H1 (cell line): Measurements from ENCODE around the gene RBM15. TPM values are rescaled to one million over a fixed set of nuclear protein-coding genes. Genes with fewer than 3 reads are reported as not detected.

Source experiments
- JUND ChIP-seq: IDR thresholded peaks from 2 replicates; pipeline ENCODE4 v1.6.1; 2011; ENCODE audit warnings: mild to moderate bottlenecking, improper control_type of control experiment, low read length
- KDM5A ChIP-seq: fragments of 200-600 bp; IDR thresholded peaks from 2 replicates; pipeline ENCODE4 v1.7.1; 2012; ENCODE audit warnings: mild to moderate bottlenecking, low read length, inconsistent platforms, mixed read lengths
- POLR2AphosphoS5 ChIP-seq: IDR thresholded peaks from 2 replicates; pipeline ENCODE4 v1.6.1; 2011; ENCODE audit warnings: low read depth, low read length
- RXRA ChIP-seq: IDR thresholded peaks from 2 replicates; pipeline ENCODE4 v1.6.1; 2011; ENCODE audit warnings: low read depth, mild to moderate bottlenecking, low read length, moderate library complexity; ENCODE audit not compliant: insufficient read depth
- SIN3A ChIP-seq, 2 experiments: IDR thresholded peaks in 1 of 2; conservative IDR thresholded peaks in 1 of 2; 2 replicates each; pipeline ENCODE4 v1.6.1; 2011 to 2012; ENCODE audit warnings: low read length in 2 of 2, improper control_type of control experiment in 1 of 2, low read depth in 1 of 2, mild to moderate bottlenecking in 1 of 2
- TAF1 ChIP-seq: IDR thresholded peaks from 2 replicates; pipeline ENCODE4 v1.6.1; 2011; ENCODE audit warnings: mild to moderate bottlenecking, low read depth, low read length
- TBP ChIP-seq: IDR thresholded peaks from 2 replicates; pipeline ENCODE4 v1.6.1; 2011; ENCODE audit warnings: low read depth, low read length, improper control_type of control experiment
- polyA plus RNA-seq, 7 experiments: library from polyadenylated mRNA; depleted of rRNA in 3 of 7; stranded (reverse) in 5 of 7; unstranded in 2 of 7; fragments of >200 nt in 5 of 7; fragments of 200-250 nt in 2 of 7; gene quantifications; 1 replicate in 5 of 7; 2 replicates in 1 of 7; 4 replicates in 1 of 7; pipeline versions ENCODE4 v1.2.1 to v1.2.3, GENCODE V29; 2011 to 2013; ENCODE audit warnings: missing spikeins in 2 of 7, mixed read lengths in 2 of 7
- total RNA-seq: library from RNA; stranded (reverse); fragmentation: NEBNext Ultra II Directional; extraction: Animal tissue kit (Norgen Biotek cat#: 25700); gene quantifications from 2 replicates; pipeline ENCODE4 v1.2.1, GENCODE V29; 2021
- TF ChIP-seq, protein P1 (sequence below): IDR thresholded peaks from 2 replicates; pipeline ENCODE4 v1.6.1; 2012; ENCODE audit warnings: inconsistent platforms
- TF ChIP-seq, protein P2 (sequence below): IDR thresholded peaks from 2 replicates; pipeline ENCODE4 v1.6.1; 2012; ENCODE audit warnings: inconsistent platforms

Gene RBM15
- total and polyA plus RNA-seq, 2 of the 8 experiments (the other 6 are each of a cell fraction or from before 2014, with no cell fraction given) = 13.5 to 44.9 TPM

DNA sequence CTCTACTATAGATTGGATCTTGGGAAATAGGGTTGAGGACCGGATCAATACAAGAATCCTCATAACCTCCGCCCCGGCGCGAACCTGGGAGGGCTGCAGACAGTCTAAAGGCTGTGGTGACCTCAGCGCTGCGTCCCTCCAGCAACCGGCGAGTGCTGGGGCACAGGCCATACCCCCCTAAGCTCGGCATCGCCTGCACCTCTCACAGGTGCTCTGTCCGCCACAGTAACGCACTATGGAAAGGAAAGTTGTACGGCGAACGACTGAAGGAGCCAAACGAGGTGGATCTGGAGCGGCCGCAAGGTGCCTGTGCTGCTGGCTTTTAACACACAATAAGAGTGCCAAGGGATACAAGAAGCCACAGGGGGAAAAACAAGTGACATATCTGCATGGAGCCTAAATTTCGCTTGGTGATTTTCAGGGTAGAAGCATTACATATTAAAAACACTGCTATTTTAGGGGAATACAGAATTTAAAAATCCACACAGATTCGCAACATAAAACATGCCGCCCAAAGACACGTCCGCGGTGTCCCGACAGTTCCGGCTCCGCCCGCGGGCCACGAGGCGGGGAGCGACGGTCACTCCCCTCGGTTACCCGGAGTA lies 1.4 kb upstream of the RBM15 start (continued):
- TF ChIP-seq TBP (peak; percentile 36; the same call in 1 of the 2 replicates), POLR2AphosphoS5 (peak; percentile 17; the same call in 1 of the 2 replicates), JUND (no peak), KDM5A (no peak), SIN3A (conservative IDR thresholded peaks at IDR 0.05 in 1 of 2, IDR thresholded peaks at IDR 0.05 in 1 of 2; ENCODE audit: low read depth in 1 of 2, low read length in 2 of 2) (0 out of 4 replicates have a peak, but pooled peaks of 1 of the 2 experiments have one; percentile 15), RXRA (no peak), TAF1 (0 out of 2 replicates have a peak, but pooled peaks have one; percentile 18)
- TF ChIP-seq, protein P1, sequence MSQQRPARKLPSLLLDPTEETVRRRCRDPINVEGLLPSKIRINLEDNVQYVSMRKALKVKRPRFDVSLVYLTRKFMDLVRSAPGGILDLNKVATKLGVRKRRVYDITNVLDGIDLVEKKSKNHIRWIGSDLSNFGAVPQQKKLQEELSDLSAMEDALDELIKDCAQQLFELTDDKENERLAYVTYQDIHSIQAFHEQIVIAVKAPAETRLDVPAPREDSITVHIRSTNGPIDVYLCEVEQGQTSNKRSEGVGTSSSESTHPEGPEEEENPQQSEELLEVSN = no peak
- TF ChIP-seq, protein P2, sequence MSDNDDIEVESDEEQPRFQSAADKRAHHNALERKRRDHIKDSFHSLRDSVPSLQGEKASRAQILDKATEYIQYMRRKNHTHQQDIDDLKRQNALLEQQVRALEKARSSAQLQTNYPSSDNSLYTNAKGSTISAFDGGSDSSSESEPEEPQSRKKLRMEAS = peak; percentile 85
- TF ChIP-seq, all 59 proteins: peak for 8
